Panc1 (cell line): ENCODE results near the gene VSIR. TPM values are rescaled to one million over a fixed set of nuclear protein-coding genes. Genes with fewer than 3 reads are reported as not detected.

Experiments used
- ATAC-seq: fragments of 200-7000 bp; cut with Tn5 transposase; 2 replicates; pipeline ENCODE4 v1.9.1; 2020; ENCODE audit warnings: mild to moderate bottlenecking, moderate library complexity
- BruUV-seq: library from RNA; stranded (reverse); fragments of 400-500 nt; replicated peaks from 2 replicates; lab custom pipeline; 2021; lab: Mats Ljungman, UMichigan
- CTCF ChIA-PET: fragments of 300-600 bp; sonication (Branson Sonifier 250); formaldehyde crosslinking; loops from one replicate; lab custom pipeline; 2022; ENCODE audit warnings: antibody characterized with exemption; lab: Charles Lee
- POLR2A ChIA-PET: fragments of 300-600 bp; sonication (Branson Sonifier 250); formaldehyde crosslinking; loops from one replicate; lab custom pipeline; 2022; ENCODE audit warnings: antibody characterized with exemption; lab: Charles Lee
- DNase-seq: peaks from one replicate; pipeline ENCODE4 v3.0.0-alpha.2; 2010; ENCODE audit warnings: low read depth, low spot score
- H3K27ac ChIP-seq: 2 replicates; pipeline ENCODE4 v1.5.1; 2011; ENCODE audit warnings: mild to moderate bottlenecking, low read length, inconsistent platforms
- H3K27me3 ChIP-seq: fragments of 200-500 bp; sonication (Bioruptor generic); 2 replicates; pipeline ENCODE4 v1.6.0; 2014; ENCODE audit warnings: low read length, inconsistent platforms; ENCODE audit not compliant: control insufficient read depth, insufficient read depth
- H3K36me3 ChIP-seq: fragments of 200-500 bp; sonication (Bioruptor generic); 2 replicates; pipeline ENCODE4 v1.5.1; 2014; ENCODE audit warnings: inconsistent platforms, mild to moderate bottlenecking, low read length, moderate library complexity; ENCODE audit not compliant: control insufficient read depth, insufficient read depth
- H3K4me1 ChIP-seq: 2 replicates; pipeline ENCODE4 v1.5.1; 2011; ENCODE audit warnings: inconsistent platforms, mild to moderate bottlenecking, low read length, moderate library complexity; ENCODE audit not compliant: control insufficient read depth, insufficient read depth
- H3K4me3 ChIP-seq, 2 experiments: 2 replicates each; pipeline ENCODE4 v1.5.1; 2011 to 2012; ENCODE audit warnings: low read depth in 2 of 2, low read length in 2 of 2, mild to moderate bottlenecking in 2 of 2, inconsistent platforms in 1 of 2, moderate library complexity in 1 of 2
- H3K9me3 ChIP-seq: fragments of 200-500 bp; sonication (Bioruptor generic); 2 replicates; pipeline ENCODE4 v1.5.1; 2014; ENCODE audit warnings: low read depth, mild to moderate bottlenecking, inconsistent platforms, low read length, moderate library complexity; ENCODE audit not compliant: control insufficient read depth, insufficient read depth
- POLR2AphosphoS5 ChIP-seq: IDR thresholded peaks from 2 replicates; pipeline ENCODE4 v1.6.1; 2012; ENCODE audit warnings: mild to moderate bottlenecking, low read depth, low read length, moderate library complexity
- REST ChIP-seq, 2 experiments: IDR thresholded peaks; 2 replicates each; pipeline ENCODE4 v1.6.1; 2011 to 2012; ENCODE audit warnings: low read depth in 2 of 2, control low read depth in 1 of 2, low read length in 1 of 2, mild to moderate bottlenecking in 1 of 2, moderate library complexity in 1 of 2; ENCODE audit not compliant: insufficient read depth in 1 of 2
- SIN3A ChIP-seq: IDR thresholded peaks from 2 replicates; pipeline ENCODE4 v1.6.1; 2012; ENCODE audit warnings: low read depth, mild to moderate bottlenecking, low read length, moderate library complexity, borderline replicate concordance; ENCODE audit not compliant: insufficient read depth
- TCF7L2 ChIP-seq: IDR thresholded peaks from 2 replicates; pipeline ENCODE4 v1.6.1; 2011; ENCODE audit warnings: mild to moderate bottlenecking, low read depth, low read length, inconsistent platforms
- in situ Hi-C: cut with HindIII; loops from 2 replicates; pipeline ENCODE4 v1.10.0; 2016; ENCODE audit warnings: low sequenced_read_pairs, low pct_unique_long_range_greater_than_20kb
- intact Hi-C: fragments of 100-400 bp; cut with micrococcal nuclease; formaldehyde crosslinking; loops from one replicate; pipeline ENCODE4 v1.10.0; 2022; ENCODE audit not compliant: unreplicated experiment
- total RNA-seq: library from RNA; stranded (reverse); gene quantifications from one replicate; pipeline ENCODE4 v1.2.1, GENCODE V29; 2021; ENCODE audit not compliant: unreplicated experiment
- TF ChIP-seq, protein P1 (sequence below): fragments of 450-650 bp; IDR thresholded peaks from 2 replicates; pipeline ENCODE4 v1.5.1; 2017; ENCODE audit warnings: mild to moderate bottlenecking

VSIR gene
- total RNA-seq, 1 experiment from 2014 or later: 34.9 TPM

DNA sequence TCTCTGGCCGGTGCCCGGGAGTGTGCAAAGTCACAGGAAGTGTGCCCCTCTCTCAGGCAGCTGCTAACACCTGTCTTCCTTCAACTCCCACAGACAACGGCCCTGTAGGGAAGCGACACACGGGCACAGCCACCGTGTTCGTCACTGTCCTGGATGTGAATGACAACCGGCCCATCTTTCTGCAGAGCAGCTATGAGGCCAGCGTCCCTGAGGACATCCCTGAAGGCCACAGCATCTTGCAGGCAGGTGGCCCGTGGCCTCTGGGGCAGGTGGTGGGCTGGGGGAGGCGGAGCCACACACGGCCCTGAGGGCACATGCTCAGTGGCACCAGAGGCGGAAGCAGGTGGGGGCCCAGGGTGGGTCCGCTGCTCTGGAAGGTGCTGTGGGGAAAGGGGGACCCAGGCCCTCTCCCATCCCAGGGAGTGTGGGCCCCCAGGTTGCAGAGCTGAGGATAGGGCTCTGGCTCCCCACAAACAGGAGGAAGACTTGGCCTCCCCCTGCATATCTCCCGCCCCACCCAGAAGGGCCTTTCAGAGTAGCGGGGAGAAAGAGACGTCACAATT lies 60.7 kb downstream of the VSIR start:
- in situ Hi-C loops: no loop called here
- POLR2A ChIA-PET: no interaction called here
- Histone ChIP-seq H3K27me3 (no peaks in the 10 kb centered on the region), H3K4me3 (no peak overlapping the region), H3K36me3 (no peaks in the 10 kb centered on the region), H3K27ac (no peak overlapping the region), H3K4me1 (peaks cover 9% of the 10 kb centered on the region), H3K9me3 (no peaks in the 10 kb centered on the region)
- no peak for ATAC-seq
- no peak for DNase-seq
- intact Hi-C loops: no loop called here
- CTCF ChIA-PET: interaction anchor here (0.6 kb wide), 1 partner anchor 693 kb away, joined by 4 read pairs; no protein-coding TSS in a partner anchor
- BruUV-seq: no TSS peak
- TF ChIP-seq REST (IDR thresholded peaks at IDR 0.05; ENCODE audit: insufficient read depth in 1 of 2, low read depth in 2 of 2, low read length in 1 of 2) (no peak), TCF7L2 (no peak), SIN3A (no peak), POLR2AphosphoS5 (no peak)
- TF ChIP-seq, protein P1, sequence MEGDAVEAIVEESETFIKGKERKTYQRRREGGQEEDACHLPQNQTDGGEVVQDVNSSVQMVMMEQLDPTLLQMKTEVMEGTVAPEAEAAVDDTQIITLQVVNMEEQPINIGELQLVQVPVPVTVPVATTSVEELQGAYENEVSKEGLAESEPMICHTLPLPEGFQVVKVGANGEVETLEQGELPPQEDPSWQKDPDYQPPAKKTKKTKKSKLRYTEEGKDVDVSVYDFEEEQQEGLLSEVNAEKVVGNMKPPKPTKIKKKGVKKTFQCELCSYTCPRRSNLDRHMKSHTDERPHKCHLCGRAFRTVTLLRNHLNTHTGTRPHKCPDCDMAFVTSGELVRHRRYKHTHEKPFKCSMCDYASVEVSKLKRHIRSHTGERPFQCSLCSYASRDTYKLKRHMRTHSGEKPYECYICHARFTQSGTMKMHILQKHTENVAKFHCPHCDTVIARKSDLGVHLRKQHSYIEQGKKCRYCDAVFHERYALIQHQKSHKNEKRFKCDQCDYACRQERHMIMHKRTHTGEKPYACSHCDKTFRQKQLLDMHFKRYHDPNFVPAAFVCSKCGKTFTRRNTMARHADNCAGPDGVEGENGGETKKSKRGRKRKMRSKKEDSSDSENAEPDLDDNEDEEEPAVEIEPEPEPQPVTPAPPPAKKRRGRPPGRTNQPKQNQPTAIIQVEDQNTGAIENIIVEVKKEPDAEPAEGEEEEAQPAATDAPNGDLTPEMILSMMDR: no peak

- TF ChIP-seq TCF7L2: no peak
- TF ChIP-seq, protein P1: no peak
- TF ChIP-seq POLR2AphosphoS5: no peak
- no peak for TF ChIP-seq REST (IDR thresholded peaks at IDR 0.05; ENCODE audit: insufficient read depth in 1 of 2, low read depth in 2 of 2, low read length in 1 of 2)
- no peak for TF ChIP-seq SIN3A
- POLR2A ChIA-PET: interaction anchor here (0.6 kb wide), 1 partner anchor 1112 kb away, joined by 8 read pairs; no protein-coding TSS in a partner anchor
- BruUV-seq: no TSS peak
Observed at GRCh38 chr10:71712170-71712569, 61.1 kb downstream of the VSIR start.

More at GRCh38 chr10:71712170-71712569, 61.1 kb downstream of the VSIR start:
- CTCF ChIA-PET: no interaction called here
- no peaks in the 10 kb centered on the region for H3K27me3 ChIP-seq
- H3K9me3 ChIP-seq: no peaks in the 10 kb centered on the region
- in situ Hi-C loops (no loop called here), intact Hi-C loops (no loop called here)
- H3K36me3 ChIP-seq: no peaks in the 10 kb centered on the region
- H3K4me3 ChIP-seq: no peak overlapping the region
- H3K27ac ChIP-seq: no peak overlapping the region
- H3K4me1 ChIP-seq: peaks cover 9% of the 10 kb centered on the region
- ATAC-seq (no peak), DNase-seq (no peak)
